Right kidney (tissue), 1 donor: Measurements from ENCODE around the gene PTCHD4.
A peak's percentile ranks its signal among the peaks of the same experiment; 100 is the strongest.

Experiments
- DNase-seq: peaks from one replicate; pipeline ENCODE4 v3.0.0-alpha.2; 2016

Gene PTCHD4

DNA sequence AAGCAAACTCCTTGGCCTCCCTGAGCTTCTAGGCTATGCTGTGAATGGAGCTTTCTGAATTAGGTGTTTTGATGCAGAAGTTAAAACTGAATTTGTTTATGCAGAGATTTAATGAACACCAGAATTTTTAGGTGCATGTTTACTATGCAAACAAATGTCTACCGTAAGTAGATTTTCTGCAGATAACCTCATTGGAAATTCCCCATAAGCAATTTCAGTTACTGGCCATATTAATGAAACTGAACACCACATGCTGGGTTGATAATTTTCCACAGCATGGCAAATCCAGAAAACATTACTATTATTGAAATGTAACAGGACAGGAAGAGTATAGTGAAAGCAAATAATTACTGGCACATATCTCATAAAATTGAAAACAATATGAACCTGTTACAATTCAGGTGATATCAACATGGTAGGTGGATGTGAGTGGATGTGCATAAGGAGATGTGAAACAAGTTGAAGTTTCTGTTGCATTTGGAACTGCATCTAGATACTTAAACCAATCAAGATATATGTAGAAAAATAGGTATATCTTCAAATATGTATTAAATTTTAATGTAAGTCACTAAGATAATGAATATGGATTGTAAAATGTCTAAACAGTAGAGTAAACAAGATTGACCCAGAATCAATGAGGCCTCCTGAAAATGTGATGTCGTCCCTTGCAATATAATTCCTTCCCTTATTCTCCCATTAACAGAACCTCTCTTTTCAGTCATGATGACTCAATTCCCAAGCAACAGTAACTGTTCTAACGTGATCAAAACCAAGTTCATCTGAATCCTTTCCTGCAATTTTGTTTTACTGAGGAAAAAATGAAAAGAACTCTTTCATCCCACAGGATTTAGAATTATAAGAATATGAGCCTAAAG, 11.0 kb downstream of the PTCHD4 start:
- no peak for DNase-seq

DNA sequence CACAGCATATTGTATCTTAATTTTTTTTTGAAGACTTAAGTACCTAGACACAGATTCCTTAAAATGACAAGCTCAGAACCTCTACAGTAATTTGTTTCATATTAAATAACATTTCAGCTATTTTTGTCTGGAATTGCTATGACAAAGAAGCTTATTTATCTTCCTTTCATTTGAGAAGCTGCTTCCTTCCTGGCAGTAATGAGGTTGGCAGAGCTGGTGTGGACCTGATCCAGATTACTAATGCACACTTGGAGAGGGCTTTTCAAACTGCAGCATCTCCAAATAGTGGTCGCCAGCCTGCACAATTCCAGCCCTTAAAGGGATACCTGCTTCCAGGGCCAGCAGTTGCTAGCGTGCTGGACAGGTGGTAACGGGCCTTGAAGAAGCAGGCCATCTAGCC, 12.1 kb downstream of the PTCHD4 start:
- no peak for DNase-seq

DNA sequence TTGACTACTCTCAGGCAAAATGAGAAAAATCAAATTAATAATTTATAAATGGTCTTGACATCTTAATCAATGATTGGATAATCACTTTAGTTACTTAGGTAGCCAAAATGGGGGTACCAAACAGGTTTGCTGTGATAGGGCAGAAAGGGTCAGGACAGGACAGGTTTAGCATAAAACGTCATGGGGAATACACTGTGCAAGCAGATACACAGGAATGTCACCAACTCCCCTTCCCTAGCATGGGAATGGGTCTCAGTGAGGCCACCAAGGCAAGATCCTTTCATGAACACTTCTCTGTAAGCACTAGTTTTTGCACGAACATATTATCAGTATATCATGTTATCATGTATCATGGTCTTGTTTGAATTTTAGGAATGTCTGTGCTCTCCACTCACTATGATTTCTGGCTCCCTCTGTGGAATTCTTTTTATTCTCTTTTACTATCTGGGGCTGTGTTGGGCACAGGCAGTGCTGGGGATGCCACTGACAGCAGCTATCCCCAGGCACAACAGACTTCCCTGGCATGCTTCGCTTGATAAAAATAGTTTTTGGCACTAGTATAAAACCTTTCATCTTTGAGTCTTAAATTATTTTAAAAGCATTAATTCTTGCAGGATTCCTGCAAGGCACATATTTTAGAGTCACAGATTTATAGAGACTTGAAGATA, 18.3 kb downstream of the PTCHD4 start:
- DNase-seq = no peak

DNA sequence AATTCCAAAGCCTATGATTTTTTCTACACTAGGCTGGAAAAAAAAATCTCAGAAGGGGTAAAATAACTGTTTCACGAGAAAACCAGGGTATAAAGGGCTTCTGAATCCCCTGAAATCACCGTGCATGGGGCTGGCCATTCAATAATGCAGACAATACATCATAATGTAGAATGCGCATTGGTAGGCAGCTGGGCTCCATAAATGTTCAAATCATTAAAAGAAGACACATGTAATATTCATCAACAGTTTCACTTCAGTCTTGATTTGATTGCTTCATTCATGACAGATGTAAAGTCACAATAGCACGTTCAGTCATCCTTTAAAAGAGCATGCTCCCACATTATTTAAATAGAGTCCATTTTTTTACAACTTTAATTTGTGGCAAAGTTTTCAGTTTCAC, 20.5 kb downstream of the PTCHD4 start:
- DNase-seq = no peak

DNA sequence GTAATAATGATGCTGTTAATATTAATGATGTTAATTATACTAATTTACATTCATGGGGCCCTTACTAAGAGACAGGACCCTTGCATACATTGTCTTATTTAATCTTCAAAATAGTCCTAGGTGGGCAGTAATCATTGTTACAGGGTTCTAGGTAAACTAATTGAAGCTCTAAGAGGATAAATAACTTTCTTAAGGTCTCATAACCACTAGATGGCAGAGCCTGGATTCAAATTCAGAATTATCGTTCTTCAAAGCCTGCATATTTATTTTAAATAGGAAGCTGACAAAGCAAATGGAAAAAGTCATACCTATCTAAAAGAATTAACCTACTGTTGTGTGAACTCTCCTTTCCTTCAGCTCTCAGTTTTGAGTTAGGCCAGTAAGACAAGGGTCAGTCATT, 23.5 kb downstream of the PTCHD4 start:
- no peak for DNase-seq

DNA sequence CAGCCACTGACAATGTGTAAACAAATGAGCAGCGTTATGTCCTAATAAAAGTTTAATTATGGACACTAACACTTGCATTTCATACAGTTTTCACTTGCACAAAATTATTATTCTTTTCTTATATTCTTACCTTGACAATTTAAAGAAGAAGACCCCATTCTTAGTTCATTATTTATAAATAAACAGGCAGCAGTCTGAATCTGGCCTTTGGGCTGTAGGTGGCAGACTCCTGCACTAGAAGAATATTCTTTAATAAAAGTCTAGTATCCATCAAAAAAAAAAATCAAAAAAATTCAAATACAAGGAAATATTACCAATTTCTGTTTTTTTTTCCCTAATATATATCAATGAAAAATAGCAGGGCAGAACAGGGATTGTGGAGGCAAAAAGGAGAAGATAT, 24.8 kb downstream of the PTCHD4 start:
- DNase-seq = no peak

DNA sequence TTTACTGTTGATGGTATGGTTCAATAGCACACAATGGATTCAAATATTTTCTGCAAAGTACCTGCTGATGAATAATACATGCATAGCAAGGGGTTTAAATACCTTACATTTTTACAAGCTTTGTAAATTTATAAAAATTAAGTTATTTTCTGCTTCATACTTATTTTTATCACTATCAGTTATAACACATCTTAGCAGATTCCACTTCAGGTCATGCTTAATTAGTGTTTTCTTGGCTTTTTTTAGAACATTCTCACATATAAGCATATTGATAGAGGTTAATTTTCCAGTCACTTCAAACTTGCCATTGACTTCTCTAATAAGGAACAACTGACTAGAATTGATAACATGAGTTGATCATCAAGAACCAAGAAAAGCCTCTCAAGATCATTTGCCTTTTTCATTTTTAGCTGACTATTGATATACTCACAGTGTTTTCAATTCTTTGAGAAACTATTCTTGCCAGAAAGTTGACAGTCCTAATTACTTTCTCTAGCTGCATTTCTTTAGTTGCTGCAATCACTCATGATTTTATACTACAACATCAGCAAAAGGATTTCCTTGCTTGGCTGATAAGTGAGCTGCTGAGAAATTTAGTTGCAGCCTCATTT, 25.8 kb downstream of the PTCHD4 start:
- DNase-seq = no peak

DNA sequence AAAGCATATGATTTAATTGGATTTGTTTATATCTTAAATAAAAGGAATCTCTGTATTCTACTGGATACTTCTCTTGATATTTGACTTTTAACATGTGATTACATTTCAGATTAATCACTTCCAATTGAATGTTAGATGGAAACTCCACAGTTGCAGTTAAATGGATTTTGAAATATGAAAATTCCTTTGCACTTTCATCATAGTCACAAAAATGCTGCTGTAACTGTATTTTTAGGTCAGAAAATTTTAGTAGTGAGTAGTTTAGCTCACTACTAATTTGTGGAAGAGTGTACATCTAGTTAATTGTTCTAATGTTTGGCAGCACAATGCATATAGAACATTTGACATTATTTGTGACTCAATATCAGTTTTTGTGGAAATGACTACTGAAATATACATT, 26.8 kb downstream of the PTCHD4 start:
- no peak for DNase-seq

DNA sequence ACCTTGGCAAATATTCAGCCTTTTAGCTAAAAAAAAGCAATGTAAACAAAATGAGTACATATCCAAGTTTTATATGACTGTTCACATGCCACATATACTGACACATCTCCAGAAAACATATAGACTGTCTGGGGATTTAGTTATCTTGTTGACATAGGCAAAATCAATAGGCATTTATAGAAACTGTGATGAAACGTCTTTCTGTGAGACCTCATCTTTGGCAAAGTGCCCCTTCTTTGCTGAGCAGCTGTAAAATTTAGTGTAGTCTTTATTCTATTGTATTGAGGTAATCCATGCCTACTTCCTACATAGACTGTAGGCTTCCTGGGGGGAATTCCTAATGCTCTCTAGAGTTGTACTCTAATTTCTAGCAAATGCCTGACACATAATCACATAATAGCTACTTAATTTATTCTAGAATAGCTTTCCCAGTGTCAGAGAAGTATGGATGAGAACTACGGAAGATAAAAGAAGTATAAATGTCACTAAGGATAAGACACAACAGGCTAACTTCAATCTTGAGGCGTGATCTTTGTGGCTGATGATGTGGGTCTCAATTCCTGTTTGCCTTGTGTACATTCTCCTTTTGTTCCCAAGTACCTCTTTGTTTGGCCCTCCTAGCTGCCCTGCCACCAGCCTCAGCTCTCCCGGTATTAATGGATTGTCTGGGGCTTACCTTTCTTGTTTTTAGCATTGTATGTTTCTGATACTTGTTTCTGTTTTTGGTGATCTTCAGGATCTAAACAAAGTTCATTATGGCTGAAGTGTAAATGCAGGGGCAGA, 30.6 kb downstream of the PTCHD4 start:
- DNase-seq = no peak

DNA sequence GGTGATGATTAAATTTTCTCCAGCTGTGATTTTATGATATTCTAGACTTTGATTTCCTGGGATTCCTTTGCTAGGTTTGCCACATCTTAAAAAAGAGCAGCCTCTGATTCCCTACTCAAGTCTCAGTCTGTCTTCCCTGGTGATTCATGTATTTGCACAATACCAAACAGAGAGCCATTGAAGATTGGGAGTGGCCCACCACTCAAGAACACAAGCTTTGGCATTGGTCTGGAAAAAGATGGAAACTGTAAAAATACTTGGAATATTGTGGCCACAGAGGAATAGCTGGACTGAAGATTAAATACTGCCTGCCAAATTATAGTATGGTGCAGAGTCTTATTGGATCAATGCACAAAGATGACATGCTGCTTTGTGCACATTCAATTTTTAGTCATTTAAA, 32.9 kb downstream of the PTCHD4 start:
- DNase-seq = no peak

DNA sequence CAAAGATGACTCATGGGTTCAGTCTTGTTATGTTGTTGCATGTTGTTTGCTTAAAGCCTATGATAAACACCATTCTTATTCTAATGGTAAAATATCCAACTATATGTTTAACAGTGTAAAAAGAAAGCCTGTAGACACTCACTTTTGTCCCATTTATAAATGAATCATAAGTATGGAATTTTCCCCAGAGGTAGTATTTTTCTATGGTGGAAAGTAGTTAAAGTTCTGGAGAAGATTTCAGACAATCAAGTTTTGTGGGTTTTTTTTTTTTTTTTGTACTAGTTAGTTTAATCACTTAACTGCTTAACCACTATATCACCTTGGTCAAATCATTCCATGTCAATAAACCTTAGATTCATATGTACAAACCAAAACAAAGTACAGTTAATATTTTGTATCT, 35.8 kb downstream of the PTCHD4 start:
- no peak for DNase-seq

DNA sequence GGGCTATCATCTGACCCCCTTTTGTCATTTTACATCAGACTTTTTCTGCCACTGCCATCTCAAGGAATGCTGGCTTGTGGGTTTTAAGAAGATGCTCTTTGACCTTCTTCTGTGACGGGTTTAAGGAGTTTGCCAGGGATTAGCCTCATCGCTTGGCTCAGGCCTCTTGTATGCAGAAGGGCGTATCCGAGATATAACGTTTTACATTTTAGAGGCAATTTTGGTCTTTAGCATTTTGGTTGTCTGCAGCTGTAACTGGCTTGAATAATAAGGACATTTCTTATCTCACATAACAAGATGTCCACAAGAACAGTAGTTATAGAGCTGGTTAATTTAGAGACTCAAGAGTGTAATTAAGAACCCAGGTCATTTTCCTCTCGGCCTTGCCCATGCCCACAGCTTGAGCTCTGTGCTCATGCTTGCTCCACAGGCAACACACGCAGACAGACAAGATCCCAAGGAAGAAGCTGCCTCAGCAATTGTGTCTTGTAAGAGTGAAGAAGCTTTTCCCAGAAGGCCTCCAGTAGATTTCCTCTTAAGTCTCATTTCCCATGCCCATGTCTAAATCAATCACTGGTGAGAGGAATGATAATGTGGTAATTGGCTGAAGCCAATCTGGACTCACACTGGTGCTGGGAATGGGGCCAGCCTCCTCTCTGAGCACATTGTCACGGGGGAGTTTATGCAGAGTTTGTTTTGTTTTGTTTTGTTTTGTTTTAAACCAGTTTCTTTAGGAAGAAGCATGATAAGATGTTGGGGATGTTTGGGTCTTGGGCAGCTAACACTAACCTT, 36.8 kb downstream of the PTCHD4 start:
- no peak for DNase-seq

DNA sequence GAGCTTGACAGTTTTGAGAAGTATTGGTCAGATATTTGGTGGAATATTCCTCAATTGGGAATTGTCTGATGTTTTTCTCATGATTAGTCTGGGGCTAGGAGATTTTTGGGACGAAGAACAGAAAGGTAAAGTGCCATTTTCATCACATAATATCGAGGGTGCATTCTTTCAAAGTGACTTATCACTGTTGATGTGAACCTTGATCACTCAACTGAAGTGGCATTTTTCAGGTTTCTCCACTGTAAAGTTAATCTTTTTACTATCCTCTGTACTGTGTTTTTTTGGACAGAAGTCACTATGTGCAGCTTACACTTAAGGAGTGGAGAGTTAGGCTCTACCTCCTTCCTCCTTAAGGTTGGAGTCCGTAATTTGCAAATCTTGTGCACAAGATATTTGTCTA, 39.2 kb downstream of the PTCHD4 start:
- no peak for DNase-seq

DNA sequence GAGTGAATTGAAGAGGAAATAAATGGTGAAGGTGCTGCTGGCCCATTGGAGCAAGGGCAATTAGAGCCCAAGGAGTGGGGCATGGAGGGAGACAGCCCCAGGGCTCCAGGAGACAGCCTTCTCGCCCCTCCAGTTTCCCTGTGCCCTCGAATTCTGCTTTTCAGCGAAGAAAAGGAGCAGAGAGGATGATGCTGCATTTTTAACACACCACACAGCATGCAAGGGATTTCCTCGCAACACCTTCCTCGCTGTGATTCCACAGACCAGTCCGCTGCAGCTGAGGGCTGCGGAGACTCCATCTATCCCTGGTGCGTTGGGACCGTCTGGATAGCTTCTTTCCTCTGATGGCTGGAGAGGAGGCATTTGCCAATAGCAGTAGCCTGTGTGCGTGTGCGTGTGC, 41.7 kb downstream of the PTCHD4 start:
- peak; percentile 24 for DNase-seq

DNA sequence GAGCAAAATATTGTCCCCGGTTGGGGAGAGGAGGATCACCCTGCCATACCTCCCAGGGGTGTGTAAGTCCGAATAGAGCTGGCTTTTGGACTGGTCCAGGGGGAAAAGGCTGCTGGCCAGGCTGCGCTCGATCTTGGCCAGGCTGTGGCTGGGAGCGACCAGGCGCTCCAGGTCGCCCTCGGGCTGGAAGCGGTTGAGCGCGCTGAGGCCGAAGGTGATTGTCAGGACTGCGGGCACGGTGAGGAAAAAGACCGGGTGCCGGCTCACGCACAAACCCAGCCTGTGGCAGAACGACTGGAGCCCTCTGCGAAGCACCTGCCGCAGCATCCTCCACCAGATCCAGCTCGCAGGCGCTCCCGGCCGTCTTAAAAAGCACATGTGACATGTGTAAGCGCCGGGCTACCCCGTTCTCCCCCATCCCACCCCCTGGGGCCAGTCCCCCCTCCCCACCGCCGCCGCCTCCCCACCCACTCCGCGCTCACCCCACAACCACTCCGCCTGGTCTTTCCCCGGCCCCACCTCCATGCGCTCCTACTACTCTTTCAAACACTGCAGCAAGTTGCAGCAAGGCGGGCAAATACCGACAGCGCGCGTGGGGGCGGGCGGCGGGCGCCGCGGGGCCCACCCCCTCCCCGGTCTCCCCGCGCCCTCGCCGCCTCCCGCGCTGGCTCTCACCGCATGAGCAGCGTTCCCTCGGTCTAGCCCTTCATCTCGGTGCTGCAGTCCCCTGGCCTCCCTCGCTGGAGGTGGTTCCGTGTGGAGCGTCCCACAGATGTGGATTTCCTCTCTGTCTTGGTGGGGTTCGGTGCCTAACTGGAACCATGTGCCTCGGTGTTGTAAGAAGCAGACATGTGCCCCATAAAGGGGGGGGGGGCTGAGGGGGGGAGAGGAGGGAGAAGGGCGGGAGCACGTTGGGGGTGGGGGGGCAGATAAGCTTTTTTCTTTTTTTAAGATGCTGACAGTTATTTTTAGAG, 42.4 kb downstream of the PTCHD4 start:
- peak; percentile 58 for DNase-seq

DNA sequence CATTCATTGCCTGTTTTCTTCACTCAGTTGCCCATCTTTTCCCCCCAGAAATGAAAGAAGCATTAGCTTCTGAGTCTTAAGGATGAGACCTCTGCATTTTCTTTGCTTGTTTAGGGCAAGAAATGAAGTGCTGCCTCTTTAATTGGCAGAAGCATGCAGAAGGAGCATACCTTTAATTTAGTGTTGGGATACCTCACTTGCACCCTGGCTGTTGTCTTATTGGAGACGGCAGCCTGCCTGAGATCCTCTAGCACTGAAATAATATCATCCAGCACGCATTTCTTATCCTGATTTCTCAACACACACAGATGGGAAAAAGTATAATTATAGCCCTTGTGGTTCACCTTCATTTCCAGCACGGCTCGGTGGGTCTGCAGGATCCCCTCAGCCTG, 43.1 kb downstream of the PTCHD4 start:
- no peak for DNase-seq

DNA sequence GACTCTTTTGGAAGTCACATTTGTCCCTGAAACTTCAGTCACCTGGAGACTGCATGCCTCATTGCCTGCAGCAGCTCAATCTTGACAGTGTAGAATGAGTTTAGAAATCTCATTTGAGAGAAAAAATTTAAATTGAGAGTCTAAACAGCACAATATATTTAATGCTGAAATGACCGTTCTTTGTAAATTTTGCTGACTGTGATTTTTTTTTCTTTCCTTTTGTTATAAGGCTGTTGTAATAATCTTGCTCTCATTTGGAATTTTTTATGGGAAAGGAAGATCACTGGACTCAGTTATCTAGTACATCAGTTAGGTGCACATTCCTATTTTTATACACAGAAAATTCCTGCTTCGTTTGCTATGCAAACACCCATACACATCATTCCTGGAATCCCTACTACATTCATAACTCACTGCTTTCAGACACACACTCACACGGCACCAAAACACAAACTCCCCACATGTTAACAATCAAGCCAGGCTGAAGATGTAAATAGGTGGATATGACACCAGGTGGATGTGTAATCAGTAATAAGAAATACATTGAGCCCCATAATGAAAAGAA, 43.8 kb downstream of the PTCHD4 start:
- DNase-seq = no peak

DNA sequence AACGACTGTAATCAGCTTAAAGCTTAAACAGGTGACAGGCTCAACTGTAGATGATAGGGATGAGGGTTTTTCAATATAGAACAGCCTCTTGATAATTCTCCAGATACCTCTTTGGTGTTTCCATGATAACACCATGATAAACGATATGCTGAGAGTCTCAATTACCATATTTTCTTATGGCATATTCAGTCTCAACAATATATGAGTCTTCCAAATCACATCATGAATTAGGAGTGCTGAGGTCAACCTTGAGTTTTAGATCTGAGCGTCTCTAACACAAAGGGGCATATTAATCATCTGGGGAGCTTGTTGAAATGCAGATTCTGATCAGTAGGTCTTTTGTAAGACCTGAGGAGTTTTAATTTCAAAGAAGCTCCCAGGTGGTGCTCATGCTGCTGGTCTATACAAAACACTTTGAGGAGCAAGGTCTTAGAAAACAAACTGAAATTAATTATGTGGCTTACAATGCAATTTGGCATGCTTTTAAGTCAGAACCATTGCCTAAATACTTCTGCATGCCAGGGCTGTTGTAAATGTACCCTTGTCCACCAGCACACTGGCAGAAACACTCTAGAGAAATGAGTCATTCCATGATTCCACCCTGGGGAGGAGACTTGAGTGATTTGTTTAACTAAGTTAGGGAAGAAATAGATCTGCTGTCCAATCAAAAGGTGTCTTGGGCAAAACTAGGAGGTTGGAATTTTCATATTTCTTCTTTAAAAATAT, 49.6 kb downstream of the PTCHD4 start:
- DNase-seq = no peak
